SK-N-MC (cell line): ENCODE data around the gene HDAC4.

Experiments
- EZH2 ChIP-seq: fragments of 200-600 bp; sonication (generic); IDR thresholded peaks from one replicate; pipeline ENCODE4 v1.6.1; 2017; ENCODE audit warnings: antibody characterized with exemption
- POLR2AphosphoS5 ChIP-seq: IDR thresholded peaks from 2 replicates; pipeline ENCODE4 v1.6.1; 2012; ENCODE audit warnings: mild to moderate bottlenecking, low read depth, low read length, borderline replicate concordance

DNA sequence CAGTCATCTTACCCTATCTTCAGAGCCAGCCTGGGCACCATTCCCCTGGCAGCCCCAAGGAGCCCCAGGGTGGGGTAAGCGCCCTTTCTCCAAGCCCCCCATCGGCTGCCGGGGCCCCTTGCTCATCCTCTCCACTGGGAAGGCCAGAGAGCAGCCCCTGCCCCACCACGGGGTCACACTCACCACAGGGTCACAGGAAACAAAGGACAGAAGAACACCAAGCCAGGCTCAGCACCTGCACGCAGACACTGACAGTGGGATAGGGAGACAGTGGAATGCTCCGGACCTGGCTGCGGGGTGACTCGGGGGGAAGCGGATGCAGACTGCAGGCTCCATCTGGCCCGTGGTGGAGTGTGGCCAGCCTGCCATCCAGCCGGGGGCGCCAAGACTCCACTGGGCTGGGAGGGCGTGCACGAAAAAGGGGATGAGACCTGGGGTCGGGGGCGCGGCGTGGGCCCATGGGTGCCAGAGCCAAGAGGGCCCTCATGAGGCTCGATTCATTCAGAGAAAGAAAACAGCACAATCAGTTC, 21.1 kb downstream of the HDAC4 start:
- TF ChIP-seq EZH2: no peak
- no peak for TF ChIP-seq POLR2AphosphoS5
